ENCODE measurements around the gene DCTD.
"Not testable (repeated sequence)": the region's sequence is repeated elsewhere in the genome, so short reads cannot be mapped to it uniquely, and the experiment has no call there.

DCTD gene

DNA sequence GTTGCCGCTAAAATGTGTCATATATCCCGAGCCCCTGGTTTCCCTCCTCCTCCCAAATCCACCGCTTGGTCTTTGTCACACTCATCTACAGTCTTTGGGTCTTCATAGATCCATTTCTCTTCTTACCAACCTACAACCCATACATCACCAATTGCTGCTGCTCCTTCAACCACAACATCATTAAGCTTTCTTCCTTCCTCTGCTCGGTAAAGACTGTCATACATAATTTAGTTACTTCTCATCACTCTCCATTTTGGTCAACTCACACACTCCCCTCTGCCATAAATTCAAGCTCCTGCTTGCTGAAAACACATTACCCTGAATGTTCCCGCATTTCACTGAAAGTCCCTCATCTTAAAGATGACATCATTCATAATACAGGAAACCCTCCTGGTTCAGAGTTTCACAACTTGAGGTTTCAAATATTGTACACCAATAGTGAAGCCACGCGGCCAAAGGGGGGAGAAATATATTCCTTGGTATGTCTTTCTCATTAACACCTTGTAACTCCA, 1.7 kb upstream of the DCTD start:
- DNase-seq = no peak

DNA sequence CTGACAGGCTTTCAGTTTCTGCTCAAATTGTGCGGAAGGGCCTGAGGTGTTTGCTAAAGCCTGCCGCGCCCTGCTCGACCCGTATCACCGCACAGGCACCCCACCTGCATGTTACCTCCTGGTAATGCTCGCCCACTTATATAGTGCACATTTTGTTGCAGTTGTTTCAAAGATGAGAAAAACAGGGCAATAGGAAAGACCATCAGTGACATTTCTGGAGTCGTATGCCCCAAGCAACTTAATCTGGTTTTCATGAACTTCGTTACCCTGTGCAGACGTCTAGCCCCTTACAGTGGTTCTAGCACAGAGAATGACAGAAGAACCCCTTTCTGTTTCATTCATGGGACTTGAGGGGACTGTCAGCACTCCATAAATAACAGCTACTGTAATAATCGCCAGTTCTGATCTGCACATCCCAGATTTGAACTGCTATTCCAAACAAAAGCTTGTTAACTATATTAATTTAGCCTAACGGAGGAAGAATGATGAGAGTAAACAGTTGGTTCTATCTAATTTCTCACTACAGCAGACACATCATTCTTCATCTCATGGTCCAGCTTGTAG, 940 bp upstream of the DCTD start:
- no peak for DNase-seq

DNA sequence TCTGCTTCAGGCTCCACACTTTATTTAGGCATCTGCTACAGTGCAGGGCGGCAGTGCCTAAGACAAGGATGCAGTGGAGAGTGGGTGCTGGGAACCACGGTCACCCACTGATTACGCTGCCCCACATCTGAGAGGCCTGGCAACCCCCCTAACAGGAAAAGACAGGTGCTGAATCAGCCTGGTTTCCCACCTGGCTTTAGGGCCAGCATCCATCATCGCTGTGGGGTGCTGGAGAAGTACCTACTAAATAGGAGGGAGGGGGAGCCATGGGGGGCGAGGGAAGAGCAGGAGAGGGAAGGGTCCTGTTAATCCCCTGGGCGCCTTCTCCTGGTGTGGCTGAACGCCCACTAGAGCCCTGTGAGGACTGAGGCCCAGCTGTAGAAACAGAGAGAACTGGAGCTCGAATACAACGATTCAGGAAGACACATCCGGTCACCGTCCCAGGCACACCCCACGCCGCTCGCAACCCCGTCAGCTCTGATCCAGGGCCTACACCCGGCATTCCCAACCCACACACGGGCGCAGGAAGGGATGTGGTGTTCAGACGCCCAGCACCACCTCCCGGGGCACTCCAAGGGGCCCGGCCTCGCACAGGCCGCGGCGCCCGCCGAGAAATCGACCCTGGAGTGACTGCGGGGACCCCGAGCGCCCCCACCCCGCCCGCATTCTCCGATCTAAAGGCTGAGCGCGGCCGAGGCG, 554 bp downstream of the DCTD start:
- no peak for DNase-seq

DNA sequence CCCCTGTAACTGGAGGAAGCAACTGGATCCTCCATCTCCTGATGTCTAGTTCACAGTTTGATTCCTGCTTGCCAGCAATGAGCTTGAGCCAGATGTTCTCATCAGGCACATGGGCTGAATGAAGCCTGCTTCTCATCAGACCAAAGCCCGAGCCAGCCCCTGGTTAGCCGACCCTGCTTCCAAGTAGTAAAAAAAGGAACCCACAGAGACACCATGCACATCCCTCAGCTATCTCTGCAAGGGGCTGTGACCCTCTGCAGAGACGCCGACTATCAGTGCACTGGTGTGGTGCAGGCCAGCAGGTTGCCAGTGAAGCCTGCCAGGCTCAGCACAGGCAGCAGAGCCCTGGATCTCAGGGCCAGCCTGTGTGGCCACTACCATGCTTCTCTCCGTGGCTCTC, 2.8 kb downstream of the DCTD start:
- no peak for DNase-seq

DNA sequence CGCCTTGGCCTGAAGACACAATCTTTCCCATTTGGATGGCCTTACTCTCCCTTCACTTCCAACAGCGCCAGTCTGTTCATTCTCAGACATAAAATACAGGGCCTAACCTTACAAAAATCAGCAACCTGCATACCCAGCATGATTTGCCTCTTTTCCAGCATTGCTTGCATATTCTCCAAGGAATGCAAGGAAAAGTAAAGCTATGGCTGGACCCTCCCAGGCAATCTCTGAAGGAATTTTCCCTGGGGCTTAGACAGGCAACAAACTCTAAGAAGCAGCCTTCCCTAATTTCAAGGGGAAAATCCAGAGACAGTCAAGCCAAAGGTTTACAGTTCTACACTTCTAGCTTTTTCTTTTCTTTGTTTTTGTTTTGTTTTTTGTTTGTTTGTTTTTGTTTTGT, 3.6 kb downstream of the DCTD start:
- DNase-seq = no peak

DNA sequence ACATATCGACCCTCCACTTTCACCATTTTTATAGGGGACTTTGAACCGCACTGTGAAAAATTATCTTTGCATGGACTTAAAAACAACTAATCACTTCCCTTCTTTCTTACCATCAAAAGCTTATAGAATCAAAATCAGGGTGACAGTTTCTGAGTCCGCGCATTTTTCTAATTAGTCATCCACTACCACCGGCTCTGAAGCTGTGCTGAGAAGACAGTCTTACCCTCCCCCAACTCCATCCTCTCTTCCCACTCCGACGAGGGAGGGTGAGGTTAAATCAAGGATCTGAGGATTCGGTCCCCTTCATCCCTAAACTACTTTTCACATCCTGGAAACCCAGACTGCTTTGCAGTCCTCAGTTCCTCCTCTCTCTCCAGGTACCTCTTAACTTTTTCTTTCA, 4.2 kb downstream of the DCTD start:
- DNase-seq = no peak

DNA sequence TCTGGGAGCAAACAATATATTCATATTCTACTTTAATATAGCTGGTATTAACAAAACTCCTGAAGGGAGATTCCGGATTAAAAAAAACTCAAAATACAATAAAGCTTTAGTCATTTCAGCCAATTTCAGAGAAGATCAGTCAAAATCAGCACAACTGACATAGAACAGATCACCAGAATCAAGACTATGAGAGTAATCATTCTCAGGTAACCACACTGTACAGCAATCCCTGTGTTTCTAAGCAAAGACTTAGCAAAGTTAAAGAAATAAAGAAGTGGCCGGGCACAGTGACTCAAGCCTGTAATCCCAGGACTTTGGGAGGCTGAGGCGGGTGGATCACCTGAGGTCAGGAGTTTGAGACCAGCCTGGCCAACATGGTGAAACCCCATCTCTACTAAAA, 9.1 kb downstream of the DCTD start:
- no peak for DNase-seq

DNA sequence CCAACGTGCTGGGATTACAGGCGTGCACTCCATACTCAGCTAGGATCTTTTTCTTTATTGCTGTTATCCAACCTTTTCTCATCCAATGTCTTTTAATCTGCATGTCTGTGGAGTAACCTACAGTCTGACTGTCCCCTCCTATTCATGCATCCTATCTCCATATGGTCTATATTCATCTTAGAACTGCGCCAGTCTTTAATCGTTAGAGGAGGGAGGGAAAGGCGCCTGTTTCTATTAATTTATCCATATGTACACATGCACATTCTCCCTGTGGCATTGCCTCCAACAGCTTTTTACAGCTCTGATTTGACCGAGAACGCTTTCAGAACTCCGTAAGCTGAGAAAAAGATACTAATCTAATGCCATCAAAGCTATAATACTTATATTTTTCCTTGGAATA, 9.8 kb downstream of the DCTD start:
- no peak for DNase-seq

DNA sequence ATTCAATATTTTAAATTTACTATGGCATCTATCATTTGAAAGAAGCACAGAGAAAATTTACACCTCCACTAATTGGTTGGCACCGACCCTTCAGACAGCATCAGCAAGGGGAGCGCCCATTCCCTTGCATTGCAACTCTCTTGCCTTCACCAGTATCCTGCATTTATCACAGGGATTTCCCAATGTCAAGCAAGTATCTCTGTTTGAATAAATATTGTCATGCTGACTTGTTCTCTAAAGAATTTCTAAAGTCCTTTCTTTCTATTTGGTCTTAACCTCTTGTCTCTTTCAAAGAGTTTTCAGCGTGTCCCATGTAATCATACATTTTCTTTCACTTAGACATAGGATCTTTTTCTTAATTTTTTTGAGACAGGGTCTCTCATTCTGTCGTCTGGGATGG, 10.4 kb downstream of the DCTD start:
- DNase-seq = no peak

DNA sequence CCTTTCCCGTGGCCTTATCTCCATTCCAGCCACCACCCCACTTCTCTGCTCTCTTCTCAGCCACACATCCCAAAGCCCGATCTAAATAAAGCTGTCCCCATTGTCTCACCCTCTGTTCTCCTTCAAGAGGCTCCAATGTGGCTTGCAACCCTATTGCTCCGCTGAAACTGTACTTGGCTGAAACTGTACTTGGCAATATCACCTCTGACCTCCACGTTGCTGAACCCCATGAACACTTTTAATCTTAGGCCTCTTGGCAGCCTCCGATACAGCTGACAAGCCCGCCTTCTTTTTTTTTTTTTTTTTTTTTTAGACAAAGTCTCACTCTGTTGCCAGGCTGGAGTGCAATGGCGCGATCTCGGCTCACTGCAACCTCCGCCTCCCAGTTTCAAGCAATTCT, 12.1 kb downstream of the DCTD start:
- DNase-seq = no peak

DNA sequence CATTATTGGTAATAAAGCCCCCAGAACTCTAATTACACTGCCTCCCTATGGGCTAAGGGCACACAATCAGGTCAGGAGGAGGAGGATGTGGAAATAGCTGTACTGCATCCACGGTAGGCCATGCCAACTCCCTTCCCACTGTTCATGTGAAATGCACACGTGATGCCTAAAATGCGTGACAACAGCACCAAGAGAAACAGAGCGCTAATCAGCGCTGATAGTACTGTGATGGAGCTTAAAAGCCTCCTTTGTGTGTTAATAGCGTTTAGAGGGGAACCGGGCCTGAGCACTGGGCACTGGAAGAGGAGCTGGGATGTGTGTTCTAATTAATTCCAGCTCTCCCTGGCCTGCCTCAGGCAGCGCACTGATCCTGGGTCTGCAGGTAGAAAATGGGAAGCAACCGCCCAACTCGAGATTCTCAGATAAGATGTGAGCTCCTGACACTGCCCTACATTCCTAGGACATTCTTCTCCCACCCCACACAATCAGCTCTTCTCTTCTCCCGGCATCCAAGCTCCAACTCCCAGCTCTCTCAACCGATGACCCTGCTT, 12.9 kb downstream of the DCTD start:
- no peak for DNase-seq

DNA sequence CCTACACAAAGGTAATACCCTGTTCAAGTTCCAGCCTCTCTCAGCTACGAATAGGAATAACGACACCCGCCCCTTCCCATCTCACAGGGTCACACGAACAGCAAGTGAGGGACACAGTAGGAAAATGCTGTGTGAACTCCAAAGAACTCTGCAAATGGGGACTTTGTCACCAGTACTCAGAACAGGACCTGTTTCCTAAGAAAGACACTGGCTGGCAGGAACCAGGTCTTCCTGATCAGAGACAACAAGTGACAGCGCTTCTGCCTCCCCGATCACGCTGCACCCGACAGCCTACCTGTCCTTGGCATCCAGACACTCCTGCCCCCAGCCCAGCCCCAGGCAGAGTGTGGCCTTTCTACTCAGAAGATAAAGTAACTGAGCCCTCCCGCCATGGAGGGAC, 14.2 kb downstream of the DCTD start:
- no peak for DNase-seq

DNA sequence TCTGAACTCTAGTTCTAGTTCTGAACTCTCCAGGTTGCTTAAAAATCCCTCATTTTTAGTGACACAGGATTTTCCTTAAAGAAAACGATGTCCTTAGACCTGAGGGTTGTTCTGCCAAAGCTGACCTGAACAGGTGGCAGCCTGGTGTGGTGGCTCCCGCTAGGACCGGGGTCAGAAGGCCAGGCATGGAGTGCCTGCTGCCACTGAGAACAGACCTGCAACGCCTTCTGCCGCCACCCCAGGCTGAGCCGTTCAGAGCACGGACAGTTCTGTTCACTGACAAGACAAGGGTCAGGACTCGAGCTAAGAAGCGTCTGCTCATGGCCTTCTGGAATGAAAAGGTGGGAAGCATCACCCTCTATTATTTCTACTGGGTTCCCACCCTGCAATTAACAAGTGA, 15.8 kb downstream of the DCTD start:
- DNase-seq = no peak

DNA sequence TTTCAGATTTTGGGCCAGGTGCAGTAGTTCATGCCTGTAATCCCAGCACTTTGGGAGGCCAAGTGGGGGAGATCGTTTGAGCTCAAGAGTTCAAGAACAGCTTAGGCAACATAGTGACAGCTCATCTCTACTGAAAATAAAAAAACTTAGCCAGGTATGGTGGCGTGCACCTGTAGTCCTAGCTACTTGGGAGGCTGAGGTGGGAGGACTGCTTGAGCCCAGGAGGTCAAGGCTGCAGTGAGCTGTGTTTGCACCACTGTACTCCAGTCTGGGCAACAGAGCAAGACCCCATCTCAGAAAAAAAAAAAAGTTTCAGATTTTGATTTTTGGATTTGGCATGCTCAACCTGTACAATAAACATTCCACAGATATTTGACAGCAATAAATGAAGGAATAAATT, 17.2 kb downstream of the DCTD start:
- DNase-seq = not testable (repeated sequence)

DNA sequence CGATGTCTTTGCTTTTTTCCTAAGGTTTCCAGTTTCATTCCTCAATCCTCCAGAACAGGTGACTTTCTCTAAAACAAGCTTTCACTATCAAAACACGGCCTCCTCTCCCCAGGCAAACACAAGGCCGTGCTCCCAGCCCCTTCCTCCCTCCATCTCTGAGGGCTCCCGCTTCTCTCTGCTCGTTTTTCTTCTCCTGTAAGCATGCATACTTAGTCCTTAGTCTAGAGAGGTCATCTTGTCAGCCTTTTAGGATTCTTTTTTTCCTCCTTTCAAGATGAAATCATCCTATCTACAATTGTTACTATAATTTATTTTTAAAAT, 18.7 kb downstream of the DCTD start:
- DNase-seq = no peak

DNA sequence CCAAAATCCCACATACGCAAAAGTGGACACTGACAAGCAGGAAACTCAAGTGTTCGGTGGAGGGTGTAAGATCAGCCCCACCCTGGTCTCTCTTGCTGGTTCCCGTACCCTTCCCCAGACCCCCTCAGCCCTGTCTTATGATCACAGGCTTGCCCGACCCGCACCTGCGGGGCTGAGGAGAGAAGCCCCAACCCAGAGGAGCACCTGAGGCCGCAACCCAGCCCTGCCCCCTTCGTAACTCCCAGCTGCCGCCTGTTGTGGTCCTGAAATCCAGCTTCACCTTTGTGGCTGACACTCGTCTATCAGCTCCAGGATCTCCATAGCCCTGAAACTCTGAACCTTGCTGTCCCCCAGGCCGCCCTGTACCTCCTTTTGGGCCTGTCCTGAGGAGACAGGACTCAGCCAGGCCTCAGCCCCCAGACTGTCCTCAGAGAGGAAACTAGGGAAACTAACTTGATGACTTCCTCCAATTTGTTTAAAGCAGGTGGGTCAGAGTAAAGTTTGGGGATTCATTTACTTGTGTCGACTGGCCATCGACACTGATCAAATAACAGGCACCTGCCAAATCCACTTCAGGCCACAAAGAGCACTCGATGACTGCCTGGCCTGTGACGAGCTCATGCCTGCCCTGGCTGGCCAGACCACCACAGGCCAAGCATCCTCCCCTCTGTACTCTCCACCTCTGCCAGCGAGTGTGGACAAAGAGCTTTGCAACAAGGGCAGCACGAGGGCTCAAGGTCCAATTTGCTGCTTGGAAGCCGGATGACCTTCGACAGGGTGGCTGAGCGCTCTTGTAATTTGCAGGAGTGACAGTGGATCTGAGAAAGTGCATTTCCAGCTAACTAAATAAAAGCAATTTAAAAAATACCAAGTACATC, 19.3 kb downstream of the DCTD start:
- no peak for DNase-seq

DNA sequence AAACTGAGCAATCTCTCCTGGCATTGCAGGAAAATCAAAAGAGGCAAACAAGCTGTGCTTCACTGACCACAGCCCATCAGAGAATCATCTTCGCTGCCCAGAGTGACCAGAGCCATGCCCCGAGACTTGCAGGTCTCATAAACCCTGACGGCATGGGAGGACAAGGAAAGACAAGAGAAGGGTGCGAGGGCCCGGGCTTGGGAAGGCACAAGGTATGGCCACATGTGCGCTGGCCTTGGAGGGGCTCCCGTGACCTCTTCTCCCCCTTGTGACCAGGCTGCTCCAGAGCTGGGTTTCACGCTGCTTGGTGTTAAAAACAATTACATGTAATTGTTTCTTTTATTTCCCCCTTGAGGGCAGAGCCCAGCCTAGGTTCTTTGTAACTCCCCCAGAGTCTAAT, 20.8 kb downstream of the DCTD start:
- DNase-seq = no peak

DNA sequence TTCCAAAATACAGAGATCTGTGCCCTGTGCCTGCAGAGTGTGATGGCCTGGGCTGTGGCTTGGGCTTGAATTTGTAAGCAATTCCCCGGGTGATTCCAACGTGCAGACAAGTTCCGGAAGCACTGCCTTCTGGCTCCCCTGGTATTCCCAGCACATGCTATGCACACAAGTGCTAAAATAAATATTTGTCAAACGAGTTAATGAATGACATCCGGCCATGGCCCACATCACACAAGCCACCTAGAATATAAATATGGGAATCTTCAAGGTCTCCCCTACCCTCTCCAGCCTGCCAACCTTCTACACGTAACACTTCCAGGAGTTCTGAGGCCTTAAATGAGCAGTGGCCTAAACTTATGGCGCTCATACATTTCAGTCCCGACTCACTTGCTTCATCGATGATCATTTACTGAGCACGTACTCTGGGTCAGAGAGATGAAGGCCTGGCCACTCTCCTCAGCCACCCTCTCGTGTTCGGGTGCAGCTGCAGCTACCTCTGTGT, 21.3 kb downstream of the DCTD start:
- DNase-seq = no peak

DNA sequence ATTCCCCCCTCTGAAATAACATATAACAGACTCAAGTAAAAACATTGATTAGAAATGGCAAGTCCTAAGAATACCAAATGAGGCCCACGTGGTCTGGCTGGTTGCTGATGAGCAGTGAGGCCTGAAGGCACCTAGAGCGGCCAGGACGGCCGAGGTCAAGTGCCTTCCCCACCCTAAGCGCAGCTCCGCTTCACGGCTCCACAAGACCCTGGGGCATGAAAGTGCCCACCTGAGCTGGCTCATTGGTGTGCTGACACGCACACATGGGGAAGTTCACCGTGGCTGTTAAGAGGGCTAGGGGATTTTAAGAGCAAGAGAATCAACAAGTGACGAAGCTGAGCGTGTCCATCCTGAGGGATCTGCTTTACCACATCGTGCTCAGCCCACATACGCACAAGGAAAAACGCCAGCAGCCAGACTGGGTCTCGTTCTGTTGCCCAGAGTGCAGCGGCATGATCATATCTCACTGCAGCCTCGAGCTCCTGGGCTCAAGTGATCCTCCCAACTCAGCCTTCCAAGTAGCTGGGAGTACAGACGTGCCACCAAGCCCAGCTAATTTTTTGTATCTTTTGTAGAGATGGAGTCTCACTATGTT, 22.4 kb downstream of the DCTD start:
- DNase-seq = no peak

DNA sequence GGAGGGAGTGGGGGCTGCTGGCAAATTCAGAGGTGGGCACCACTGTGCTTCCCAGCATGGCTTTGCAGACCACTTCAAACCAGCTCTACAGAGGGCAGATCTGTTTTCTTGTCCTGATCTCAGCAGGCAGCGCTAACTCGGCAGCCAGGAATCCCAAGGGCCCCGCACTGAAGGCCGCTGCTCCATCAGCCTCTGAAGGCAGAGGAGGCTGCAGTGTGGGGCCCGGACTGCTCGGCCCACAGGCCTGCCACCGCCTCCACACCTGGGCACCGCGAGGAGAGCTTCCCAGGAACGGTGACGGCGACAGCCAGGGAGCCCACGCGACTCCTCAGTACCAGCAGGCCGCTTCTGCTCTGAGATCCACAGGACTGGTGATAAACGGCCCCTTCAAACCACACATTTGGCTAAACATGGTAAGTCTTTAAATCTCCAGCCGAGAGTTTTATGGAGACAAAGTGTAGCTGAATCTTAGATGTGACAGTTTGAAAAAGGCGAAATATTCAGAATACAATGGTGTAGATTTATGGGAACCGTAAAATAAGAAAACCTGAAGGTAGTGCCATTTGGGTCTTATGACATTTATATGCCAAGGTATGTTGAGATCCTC, 23.6 kb downstream of the DCTD start:
- DNase-seq = no peak

DNA sequence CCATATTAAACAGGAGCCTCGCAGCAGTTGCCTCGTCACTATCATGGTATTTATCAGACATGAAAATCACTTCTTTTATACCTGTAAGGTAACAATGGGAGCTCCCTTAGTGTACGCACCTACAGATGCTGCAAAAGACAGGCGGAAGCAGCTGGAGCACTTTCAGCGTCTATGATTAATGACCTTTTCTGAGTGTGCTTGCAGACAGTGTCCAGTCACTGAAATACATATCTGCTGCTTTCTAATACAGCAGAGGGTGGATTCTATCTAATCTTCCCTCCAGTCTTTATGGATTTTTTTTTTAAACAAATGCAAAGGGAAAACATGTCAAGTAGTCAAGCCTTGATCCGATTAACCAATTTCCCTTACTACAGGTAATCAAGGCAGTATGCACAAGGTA, 24.1 kb downstream of the DCTD start:
- DNase-seq = no peak

DNA sequence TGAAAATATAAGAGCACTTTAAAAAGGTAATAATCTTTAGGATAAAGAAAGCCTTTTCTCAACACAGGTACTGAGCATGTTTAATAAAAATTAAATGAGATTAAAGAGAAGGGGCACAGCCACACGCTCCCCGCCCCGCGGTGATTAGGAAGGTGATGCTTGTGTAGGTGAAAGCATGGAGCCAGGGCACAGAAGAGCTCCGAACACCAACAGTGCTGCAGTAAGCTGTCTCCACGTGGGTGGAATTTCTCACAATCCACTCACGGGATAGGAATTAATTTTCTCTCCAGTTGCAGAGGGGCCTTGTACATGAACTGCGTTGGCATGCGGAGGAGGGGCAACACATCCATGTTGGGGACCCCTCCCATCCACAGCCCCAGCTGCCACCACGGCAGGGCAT, 27.0 kb downstream of the DCTD start:
- no peak for DNase-seq

DNA sequence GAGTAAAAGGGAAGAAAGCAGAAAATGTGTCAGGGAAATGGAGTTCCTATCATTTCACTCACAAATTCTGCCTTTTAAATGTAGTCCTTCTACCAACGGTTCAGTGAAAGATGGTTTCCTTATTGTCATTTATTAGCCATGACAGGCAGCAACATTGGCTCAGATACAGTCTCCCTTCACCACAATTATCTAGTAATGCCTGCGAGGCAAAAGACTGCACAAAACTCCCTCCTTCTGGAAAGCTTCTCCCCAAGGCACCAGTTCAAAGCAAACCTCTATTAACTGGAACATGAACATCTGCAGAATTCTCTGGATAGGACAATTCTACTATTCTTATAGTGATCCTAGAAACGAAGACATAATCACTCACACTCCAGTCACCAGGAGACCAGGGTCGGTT, 28.3 kb downstream of the DCTD start:
- no peak for DNase-seq

Measured in NCI-H187 treated with DMSO at 0.1 percent for 48 hours (cell line).